ENCODE data around the gene VPS18. TPM values are rescaled to one million over a fixed set of nuclear protein-coding genes. Genes with fewer than 3 reads are reported as not detected.

VPS18 gene
- total and polyA plus RNA-seq, 2 donors (not counting 1 experiment from before 2014, with no cell fraction given): 13.6 to 29.6 TPM

DNA sequence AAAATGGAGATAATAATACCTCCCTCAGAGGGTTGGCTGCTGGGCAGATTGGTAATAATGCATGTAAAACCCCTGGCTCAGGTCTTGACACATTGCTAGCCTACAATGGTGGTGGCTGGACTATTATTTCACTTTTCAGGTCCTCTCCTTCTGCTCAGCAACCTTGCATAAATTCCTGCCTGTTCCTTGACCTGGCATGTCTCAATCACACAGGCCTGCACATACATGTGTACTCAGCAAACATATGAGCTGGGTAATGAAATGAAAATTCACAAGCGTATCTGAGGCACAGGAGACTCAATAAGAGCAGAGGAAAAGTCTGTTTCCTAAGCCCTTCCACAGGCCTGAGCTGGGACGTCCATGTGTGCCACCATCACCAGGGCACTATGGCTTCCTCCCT is 17.4 kb downstream of the VPS18 start:
- H3K27ac Mint-ChIP-seq: no peak overlapping the region
- no peak for ATAC-seq (ENCODE audit: low read depth)
- WGBS (ENCODE audit: insufficient coverage): 100% methylated on average over 1 of the region's 2 CpGs
- H3K9me3 Mint-ChIP-seq (ENCODE audit: insufficient read depth): no peaks in the 10 kb centered on the region
- H3K4me3 Mint-ChIP-seq: no peak overlapping the region
- no peak for TF ChIP-seq EZH2 (IDR thresholded peaks at IDR 0.05; ENCODE audit: borderline replicate concordance, insufficient read depth, low read depth, low read length, poor library complexity, severe bottlenecking)
- TF ChIP-seq, protein P1, sequence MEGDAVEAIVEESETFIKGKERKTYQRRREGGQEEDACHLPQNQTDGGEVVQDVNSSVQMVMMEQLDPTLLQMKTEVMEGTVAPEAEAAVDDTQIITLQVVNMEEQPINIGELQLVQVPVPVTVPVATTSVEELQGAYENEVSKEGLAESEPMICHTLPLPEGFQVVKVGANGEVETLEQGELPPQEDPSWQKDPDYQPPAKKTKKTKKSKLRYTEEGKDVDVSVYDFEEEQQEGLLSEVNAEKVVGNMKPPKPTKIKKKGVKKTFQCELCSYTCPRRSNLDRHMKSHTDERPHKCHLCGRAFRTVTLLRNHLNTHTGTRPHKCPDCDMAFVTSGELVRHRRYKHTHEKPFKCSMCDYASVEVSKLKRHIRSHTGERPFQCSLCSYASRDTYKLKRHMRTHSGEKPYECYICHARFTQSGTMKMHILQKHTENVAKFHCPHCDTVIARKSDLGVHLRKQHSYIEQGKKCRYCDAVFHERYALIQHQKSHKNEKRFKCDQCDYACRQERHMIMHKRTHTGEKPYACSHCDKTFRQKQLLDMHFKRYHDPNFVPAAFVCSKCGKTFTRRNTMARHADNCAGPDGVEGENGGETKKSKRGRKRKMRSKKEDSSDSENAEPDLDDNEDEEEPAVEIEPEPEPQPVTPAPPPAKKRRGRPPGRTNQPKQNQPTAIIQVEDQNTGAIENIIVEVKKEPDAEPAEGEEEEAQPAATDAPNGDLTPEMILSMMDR (IDR thresholded peaks at IDR 0.05): no peak
- peaks cover 13% of the 10 kb centered on the region for H3K4me1 Mint-ChIP-seq
- intact Hi-C loops (cut with micrococcal nuclease): no loop called here
- H3K36me3 ChIP-seq (replicated peaks in 1 of 2; ENCODE audit: control extremely low read depth in 1 of 2, control insufficient read depth in 1 of 2, extremely low read depth in 1 of 2, insufficient read depth in 2 of 2, low read length in 1 of 2): no peaks in the 10 kb centered on the region
- no peaks in the 10 kb centered on the region for H3K79me2 ChIP-seq (ENCODE audit: control insufficient read depth, insufficient read depth, low read length)
- no peak overlapping the region for H3K27ac ChIP-seq (ENCODE audit: low read length in 2 of 2)
- no peaks in the 10 kb centered on the region for H3K27me3 Mint-ChIP-seq
- H4K20me1 ChIP-seq (ENCODE audit: control insufficient read depth, insufficient read depth, low read length, poor library complexity, severe bottlenecking): no peaks in the 10 kb centered on the region
- DNase-seq: no peak
- H3K9ac ChIP-seq (ENCODE audit: low read length): no peak overlapping the region
- H3K4me3 ChIP-seq (ENCODE audit: control extremely low read depth in 1 of 5, extremely low read depth in 1 of 5, insufficient read depth in 1 of 5, low read depth in 2 of 5, low read length in 4 of 5): no peak overlapping the region
- H3K4me2 ChIP-seq (replicated peaks; ENCODE audit: low read depth, low read length, poor library complexity, severe bottlenecking): no peak overlapping the region
- H2AFZ ChIP-seq (ENCODE audit: insufficient read depth, low read depth, low read length, poor library complexity, severe bottlenecking): no peak overlapping the region
- no peaks in the 10 kb centered on the region for H3K9me3 ChIP-seq (ENCODE audit: control extremely low read depth in 1 of 3, control insufficient read depth in 2 of 3, insufficient read depth in 1 of 3, low read length in 2 of 3)
- CTCF ChIA-PET: interaction anchor here (0.5 to 9.5 kb wide), 5 partner anchors 9 to 109 kb away, joined by 3 to 176 read pairs (median 4); partner anchors contain the start of gene CHAC1
- H3K4me1 ChIP-seq (ENCODE audit: control insufficient read depth in 2 of 2, insufficient read depth in 2 of 2, low read length in 2 of 2): peaks cover 7 to 16% of the 10 kb centered on the region in 2 donors
- no peaks in the 10 kb centered on the region for H3K27me3 ChIP-seq (replicated peaks in 1 of 4; ENCODE audit: control extremely low read depth in 1 of 4, control insufficient read depth in 3 of 4, insufficient read depth in 4 of 4, low read length in 3 of 4)
- POLR2A ChIA-PET: interaction anchor here (0.6 kb wide), 1 partner anchor 378 kb away, joined by 3 read pairs; no protein-coding TSS in a partner anchor

- CTCF ChIA-PET: interaction anchor here (2.8 kb wide), 1 partner anchor 29 kb away, joined by 18 read pairs; no protein-coding TSS in a partner anchor
- Histone ChIP-seq H3K36me3 (replicated peaks in 1 of 2; ENCODE audit: control extremely low read depth in 1 of 2, control insufficient read depth in 1 of 2, extremely low read depth in 1 of 2, insufficient read depth in 2 of 2, low read length in 1 of 2) (no peaks in the 10 kb centered on the region), H4K20me1 (ENCODE audit: control insufficient read depth, insufficient read depth, low read length, poor library complexity, severe bottlenecking) (no peaks in the 10 kb centered on the region), H3K27ac (ENCODE audit: low read length in 2 of 2) (no peak overlapping the region), H3K27me3 (replicated peaks in 1 of 4; ENCODE audit: control extremely low read depth in 1 of 4, control insufficient read depth in 3 of 4, insufficient read depth in 4 of 4, low read length in 3 of 4) (no peaks in the 10 kb centered on the region), H3K9me3 (ENCODE audit: control extremely low read depth in 1 of 3, control insufficient read depth in 2 of 3, insufficient read depth in 1 of 3, low read length in 2 of 3) (no peaks in the 10 kb centered on the region), H3K9ac (ENCODE audit: low read length) (no peak overlapping the region), H3K4me3 (ENCODE audit: control extremely low read depth in 1 of 5, extremely low read depth in 1 of 5, insufficient read depth in 1 of 5, low read depth in 2 of 5, low read length in 4 of 5) (no peak overlapping the region), H3K4me1 (ENCODE audit: control insufficient read depth in 2 of 2, insufficient read depth in 2 of 2, low read length in 2 of 2) (peaks cover 3 to 8% of the 10 kb centered on the region in 2 donors), H3K4me2 (replicated peaks; ENCODE audit: low read depth, low read length, poor library complexity, severe bottlenecking) (no peak overlapping the region), H2AFZ (ENCODE audit: insufficient read depth, low read depth, low read length, poor library complexity, severe bottlenecking) (no peak overlapping the region), H3K79me2 (ENCODE audit: control insufficient read depth, insufficient read depth, low read length) (no peaks in the 10 kb centered on the region)
- Mint-ChIP-seq H3K4me1 (peaks cover 8% of the 10 kb centered on the region), H3K9me3 (ENCODE audit: insufficient read depth) (no peaks in the 10 kb centered on the region), H3K4me3 (no peak overlapping the region), H3K27me3 (no peaks in the 10 kb centered on the region), H3K27ac (no peak overlapping the region)
- 69% methylated on average over 5 of the region's 6 CpGs for WGBS (ENCODE audit: insufficient coverage)
- TF ChIP-seq, protein P1 (IDR thresholded peaks at IDR 0.05): no peak
- TF ChIP-seq EZH2 (IDR thresholded peaks at IDR 0.05; ENCODE audit: borderline replicate concordance, insufficient read depth, low read depth, low read length, poor library complexity, severe bottlenecking): no peak
- intact Hi-C loops (cut with micrococcal nuclease): no loop called here
- DNase-seq (no peak), ATAC-seq (ENCODE audit: low read depth) (no peak)
- POLR2A ChIA-PET: interaction anchor here (0.6 kb wide), 1 partner anchor 377 kb away, joined by 3 read pairs; no protein-coding TSS in a partner anchor
These were observed 18.2 kb downstream of the VPS18 start for GRCh38 chr15:40912478-40912877.

Data from B cell (primary cell).